ENCODE results near the gene ERICH6B. TPM values are rescaled to one million over a fixed set of nuclear protein-coding genes. Genes with fewer than 3 reads are reported as not detected.
A peak's percentile ranks its signal among the peaks of the same experiment; 100 is the strongest.

ERICH6B gene
- total RNA-seq, 1 experiment from 2014 or later: not detected

DNA sequence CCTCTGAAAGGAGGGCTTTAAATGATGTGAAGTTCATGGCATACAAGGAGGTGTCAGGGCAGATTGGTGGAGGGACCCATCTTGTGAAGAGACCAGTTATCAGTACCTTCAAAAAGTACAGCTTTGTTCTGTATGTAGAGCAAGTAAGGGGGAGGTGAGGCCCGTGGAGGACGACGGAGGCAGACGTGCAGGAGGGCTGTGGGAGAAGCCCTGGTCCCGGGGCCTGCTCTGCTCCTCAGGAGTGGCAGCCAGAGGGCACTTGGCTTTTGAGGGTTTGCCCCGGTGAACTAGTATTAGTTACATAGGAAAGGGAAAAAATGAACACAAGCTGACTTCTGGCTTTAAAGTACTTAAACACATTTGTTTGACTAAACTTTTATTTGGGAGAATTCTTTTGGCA is 108.7 kb downstream of the ERICH6B start:
- no peak for DNase-seq (ENCODE audit: low read depth)

DNA sequence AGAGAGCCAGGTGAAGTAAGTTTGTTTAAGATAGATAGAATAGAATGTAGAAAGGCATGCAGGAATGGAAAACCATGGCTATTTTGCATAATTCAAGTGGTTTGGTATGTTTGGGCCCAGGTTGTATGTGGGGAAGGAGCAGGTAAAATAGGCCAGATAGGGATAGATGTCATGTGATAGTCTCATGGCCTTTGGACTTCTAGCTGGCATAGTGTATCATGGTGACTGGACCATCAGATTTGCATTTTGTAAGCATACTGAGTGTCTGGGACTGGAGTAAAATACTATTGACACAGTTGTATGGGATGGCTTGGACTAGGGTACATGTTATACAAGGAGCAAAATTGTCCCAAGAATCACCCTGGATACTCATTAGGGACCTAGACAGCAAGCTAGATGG is 111.9 kb downstream of the ERICH6B start:
- DNase-seq (ENCODE audit: low read depth): no peak

DNA sequence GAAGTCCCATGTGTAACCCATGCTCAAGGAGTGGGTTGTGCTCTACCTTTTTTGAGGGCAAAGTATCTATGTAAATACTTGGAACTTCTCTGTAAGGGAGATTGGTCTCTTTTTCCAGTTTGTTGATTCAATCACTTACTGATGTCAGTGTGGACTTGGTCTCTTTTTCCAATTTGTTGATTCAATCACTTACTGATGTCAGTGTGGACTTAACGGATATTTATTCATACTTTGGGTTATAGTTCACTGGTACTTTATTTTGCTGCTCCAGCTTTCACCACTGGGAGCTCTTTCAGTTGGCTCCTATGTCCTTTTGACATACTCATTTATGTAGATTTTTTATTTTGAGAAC is 114.4 kb downstream of the ERICH6B start:
- DNase-seq (ENCODE audit: low read depth): no peak

DNA sequence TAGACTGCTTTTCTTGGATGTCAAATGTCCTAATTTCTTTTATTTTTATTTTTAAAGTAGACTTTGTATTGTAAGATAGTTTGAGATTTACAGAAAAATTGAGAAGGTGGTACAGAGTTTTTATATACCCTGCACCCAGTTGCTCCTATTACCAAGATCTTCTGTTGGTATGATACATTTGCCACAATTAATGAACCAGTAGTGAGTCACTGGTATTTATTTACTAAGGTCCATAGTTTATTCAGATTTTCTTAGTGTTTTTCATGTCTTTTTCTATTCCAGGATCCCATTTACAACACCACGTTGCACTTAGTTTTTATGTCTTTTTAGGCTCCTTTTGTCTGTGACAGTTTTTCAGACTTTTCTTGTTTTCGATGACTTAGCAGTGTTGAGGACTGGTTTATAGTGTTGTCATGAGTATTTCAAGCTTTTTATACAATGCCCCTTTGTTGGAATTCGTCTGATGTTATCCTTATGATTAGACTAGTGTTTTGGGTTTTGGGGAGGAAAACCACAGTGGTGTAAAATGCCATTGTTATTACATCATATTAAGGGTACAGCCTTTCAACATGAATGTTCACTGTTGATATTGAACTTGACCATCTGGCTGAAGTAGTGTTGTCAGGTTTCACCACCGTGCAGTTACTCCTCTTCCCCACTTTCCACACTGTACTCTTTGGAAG is 114.9 kb downstream of the ERICH6B start:
- DNase-seq (ENCODE audit: low read depth): peak; percentile 99

DNA sequence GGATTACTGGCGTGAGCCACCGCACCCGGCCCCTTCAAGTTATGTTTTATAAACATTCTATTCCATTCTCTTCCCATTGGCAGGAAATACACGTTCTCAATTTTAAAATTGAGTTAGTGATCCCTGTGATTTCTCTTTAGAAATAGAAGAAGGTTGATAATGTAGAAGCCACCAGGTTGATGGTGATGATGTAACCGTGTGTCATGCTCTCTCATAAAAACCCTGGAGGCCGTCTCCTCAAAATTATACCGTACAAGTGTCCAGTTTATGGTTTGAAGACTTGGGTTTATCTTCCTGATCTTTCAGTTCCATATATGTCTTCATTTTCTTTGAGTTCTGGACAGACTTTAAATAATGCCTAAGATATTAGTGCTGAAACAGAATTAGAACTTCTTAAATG is 118.6 kb downstream of the ERICH6B start:
- no peak for DNase-seq (ENCODE audit: low read depth)

DNA sequence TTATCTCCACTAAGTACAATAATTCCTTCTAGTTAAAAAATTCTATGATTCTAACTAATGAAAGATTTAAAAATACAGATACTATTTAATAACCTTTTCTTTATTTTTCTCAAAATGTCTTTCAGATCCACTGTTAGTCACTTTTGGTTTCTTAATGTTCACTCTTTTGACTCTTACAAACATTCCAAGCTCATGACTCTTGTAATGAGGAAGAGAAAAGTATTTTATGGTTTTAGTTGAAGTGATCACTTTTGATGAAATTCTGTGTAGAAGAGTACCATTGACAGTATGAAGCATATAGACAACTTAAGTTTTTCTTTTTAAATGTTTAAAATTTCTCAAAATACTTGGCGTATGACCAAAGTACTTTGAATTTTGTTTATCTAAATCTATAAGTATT is 123.0 kb downstream of the ERICH6B start:
- peak; percentile 64 for DNase-seq (ENCODE audit: low read depth)

Small RNA genes lying within 50 kb of the gene (small RNA-seq; reads per million reads assigned to genes)
- gene RNA5SP27 (not detected), gene TIMM9P3 (not detected)

Other genes with a start within 250 kb of the ERICH6B start
- 3.0 and 12.9 TPM in 2 replicates for gene SLC25A30, start 197.4 kb downstream of the ERICH6B start, total RNA-seq (2014; rRNA removed; shearing (Covaris generic))
- 30.5 and 42.1 TPM in 2 replicates for gene COG3, start 150.8 kb downstream of the ERICH6B start, total RNA-seq (2014; rRNA removed; shearing (Covaris generic))
- not detected in 2 replicates for gene CBY2, start 86.6 kb upstream of the ERICH6B start, total RNA-seq (2014; rRNA removed; shearing (Covaris generic))
- gene SIAH3, start 236.0 kb upstream of the ERICH6B start, total RNA-seq (2014; rRNA removed; shearing (Covaris generic)): 0.02 TPM in 1 of 2 replicates, not detected in the other

Data from HT1080 (cell line).